K562 (cell line): ENCODE results near the gene ZSCAN22. TPM values are rescaled to one million over a fixed set of nuclear protein-coding genes. Genes with fewer than 3 reads are reported as not detected.
A peak's percentile ranks its signal among the peaks of the same experiment; 100 is the strongest.

Experiments used
- ATAC-seq: fragments of 200-7000 bp; cut with Tn5 transposase; 3 replicates; pipeline ENCODE4 v1.9.1; 2020; ENCODE audit warnings: moderate library complexity
- BruUV-seq: library from RNA; stranded (reverse); fragments of 400-500 nt; replicated peaks from 2 replicates; lab custom pipeline; 2021; lab: Mats Ljungman, UMichigan
- CTCF ChIA-PET: fragments of 300-600 bp; formaldehyde crosslinking; extraction: SDS; loops from one replicate; lab custom pipeline; 2021; ENCODE audit warnings: low intra/inter-chr PET ratio; lab: Yijun Ruan, JAX
- POLR2A ChIA-PET: fragments of 300-600, 350-650 bp; sonication (Branson Sonifier 250); formaldehyde crosslinking; extraction: SDS; loops from one replicate; lab custom pipeline; 2021; ENCODE audit warnings: antibody characterized with exemption, inconsistent platforms; lab: Yijun Ruan, JAX
- DNase-seq, 4 experiments: peaks; one replicate each; pipeline versions ENCODE4 v3.0.0 to v3.0.0-alpha.2; 2011 to 2018; ENCODE audit warnings: low spot score in 3 of 4, mixed read lengths in 3 of 4; ENCODE audit errors: extremely low read depth in 1 of 4
- FAIRE-seq: peaks from 2 replicates; lab custom pipeline; 2011; peaks lifted over from hg19 to GRCh38; lab: Jason Lieb, UNC
- H2AFZ ChIP-seq: 2 replicates; pipeline ENCODE4 v1.6.0; 2011; ENCODE audit warnings: low read depth, low read length, control low read depth, inconsistent platforms
- H3K27ac ChIP-seq: fragments of 200-600 bp; 3 replicates; pipeline ENCODE4 v1.8.0; 2011; ENCODE audit warnings: low read depth, mild to moderate bottlenecking, control low read depth, inconsistent platforms, low read length, moderate library complexity, mixed read lengths; ENCODE audit errors: extremely low read depth
- H3K27me3 ChIP-seq, 2 experiments: fragments of 300-600 bp in 1 of 2; 2 replicates in 1 of 2; 3 replicates in 1 of 2; pipeline versions ENCODE4 v1.6.0 to v1.8.0; 2011; ENCODE audit warnings: inconsistent platforms in 2 of 2, low read length in 2 of 2, mild to moderate bottlenecking in 1 of 2, mixed read lengths in 1 of 2, moderate library complexity in 1 of 2; ENCODE audit not compliant: control insufficient read depth in 2 of 2, insufficient read depth in 2 of 2
- H3K36me3 ChIP-seq: fragments of 300-600 bp; 3 replicates; pipeline ENCODE4 v1.8.0; 2011; ENCODE audit warnings: mild to moderate bottlenecking, low read length, inconsistent platforms; ENCODE audit not compliant: control insufficient read depth, insufficient read depth
- H3K4me1 ChIP-seq, 2 experiments: fragments of 200-600 bp in 1 of 2; replicated peaks in 1 of 2; 2 replicates in 1 of 2; 3 replicates in 1 of 2; pipeline versions ENCODE4 v1.5.1 to v1.8.0; 2011; ENCODE audit warnings: inconsistent platforms in 2 of 2, low read length in 2 of 2, mild to moderate bottlenecking in 1 of 2, mixed read lengths in 1 of 2, moderate library complexity in 1 of 2; ENCODE audit not compliant: control insufficient read depth in 2 of 2, insufficient read depth in 2 of 2
- H3K4me2 ChIP-seq: 2 replicates; pipeline ENCODE4 v1.6.1; 2011; ENCODE audit warnings: low read length, control low read depth, inconsistent platforms, mixed read lengths; ENCODE audit not compliant: insufficient read depth
- H3K4me3 ChIP-seq: fragments of 200-600 bp; sonication (generic), shearing (Covaris generic); 2 replicates; pipeline ENCODE4 v1.5.1; 2016; ENCODE audit warnings: control low read depth, inconsistent platforms
- H3K79me2 ChIP-seq: fragments of 200-600 bp; 3 replicates; pipeline ENCODE4 v1.8.0; 2011; ENCODE audit warnings: low read length, inconsistent platforms; ENCODE audit not compliant: control insufficient read depth, insufficient read depth
- H3K9ac ChIP-seq, 2 experiments: 2 replicates each; pipeline versions ENCODE4 v1.6.0 to v1.6.1; 2011; ENCODE audit warnings: low read depth in 2 of 2, low read length in 2 of 2, control low read depth in 1 of 2, inconsistent platforms in 1 of 2, mild to moderate bottlenecking in 1 of 2, mixed read lengths in 1 of 2; ENCODE audit not compliant: insufficient read depth in 1 of 2
- H3K9me1 ChIP-seq: one replicate; pipeline ENCODE4 v1.6.0; 2011; ENCODE audit warnings: inconsistent platforms, mild to moderate bottlenecking, low read length, moderate library complexity; ENCODE audit not compliant: control insufficient read depth, insufficient read depth
- H3K9me3 ChIP-seq: replicated peaks from 2 replicates; pipeline ENCODE4 v1.5.1; 2011; ENCODE audit warnings: low read depth, low read length, inconsistent platforms; ENCODE audit not compliant: control insufficient read depth, insufficient read depth
- H4K20me1 ChIP-seq: replicated peaks from 2 replicates; pipeline ENCODE4 v1.6.1; 2011; ENCODE audit warnings: low read length, inconsistent platforms, mixed read lengths; ENCODE audit not compliant: control insufficient read depth, insufficient read depth
- C11orf30 ChIP-seq: fragments of 450-650 bp; IDR thresholded peaks from 2 replicates; pipeline ENCODE4 v1.6.1; 2016; ENCODE audit warnings: low read depth, mild to moderate bottlenecking
- CBX5 ChIP-seq: IDR thresholded peaks from 2 replicates; pipeline ENCODE4 v1.6.1; 2014; ENCODE audit warnings: low read depth, borderline replicate concordance
- CREBBP ChIP-seq: IDR thresholded peaks from one replicate; pipeline ENCODE4 v1.6.1; 2012; ENCODE audit warnings: low read depth, mild to moderate bottlenecking, control low read depth, inconsistent platforms, low read length
- ETV6 ChIP-seq, 3 experiments: fragments of 150-350 bp in 1 of 3; sonication (generic) in 1 of 3; formaldehyde crosslinking in 1 of 3; IDR thresholded peaks; 2 replicates each; pipeline versions ENCODE4 v1.6.1 to v1.8.0; 2014 to 2022; ENCODE audit warnings: borderline replicate concordance in 2 of 3, low read depth in 2 of 3, antibody characterized with exemption in 1 of 3, low read length in 1 of 3, mild to moderate bottlenecking in 1 of 3, missing genetic modification reagents in 1 of 3
- EZH2 ChIP-seq: IDR thresholded peaks from 2 replicates; pipeline ENCODE4 v1.6.1; 2012; ENCODE audit warnings: low read depth, mild to moderate bottlenecking, inconsistent platforms, low read length, borderline replicate concordance
- KDM4B ChIP-seq, 2 experiments: fragments of 450-650 bp in 1 of 2; sonication (generic) in 1 of 2; IDR thresholded peaks; 2 replicates each; pipeline ENCODE4 v1.6.1; 2016 to 2017; ENCODE audit warnings: borderline replicate concordance in 2 of 2, antibody characterized with exemption in 1 of 2, low read depth in 1 of 2, mild to moderate bottlenecking in 1 of 2
- PHF21A ChIP-seq: fragments of 450-650 bp; IDR thresholded peaks from 2 replicates; pipeline ENCODE4 v1.6.1; 2017; ENCODE audit warnings: low read depth, borderline replicate concordance
- RFX1 ChIP-seq: fragments of 450-650 bp; IDR thresholded peaks from 2 replicates; pipeline ENCODE4 v1.6.1; 2016; ENCODE audit warnings: mild to moderate bottlenecking, moderate library complexity
- SIN3B ChIP-seq: fragments of 450-650 bp; IDR thresholded peaks from 2 replicates; pipeline ENCODE4 v1.6.1; 2017; ENCODE audit warnings: low read depth, mild to moderate bottlenecking, moderate library complexity
- TCF7 ChIP-seq: sonication (generic); IDR thresholded peaks from 2 replicates; pipeline ENCODE4 v1.6.1; 2016; ENCODE audit warnings: antibody characterized with exemption, borderline replicate concordance
- ZBTB1 ChIP-seq: sonication (generic); formaldehyde crosslinking; IDR thresholded peaks from 2 replicates; pipeline ENCODE4 v1.8.1; 2023; ENCODE audit warnings: missing genetic modification reagents, low read depth, mild to moderate bottlenecking, borderline replicate concordance
- ZNF239 ChIP-seq: fragments of 250-450 bp; sonication (Bioruptor Pico); IDR thresholded peaks from 2 replicates; pipeline ENCODE4 v1.4.0; 2020; ENCODE audit warnings: mild to moderate bottlenecking
- ZNF24 ChIP-seq: fragments of 450-650 bp; IDR thresholded peaks from 2 replicates; pipeline ENCODE4 v1.6.1; 2016
- ZNF707 ChIP-seq: fragments of 250-450 bp; sonication (Bioruptor Pico); conservative IDR thresholded peaks from 2 replicates; pipeline ENCODE4 v1.8.0; 2022; ENCODE audit warnings: inconsistent platforms, mild to moderate bottlenecking, moderate library complexity
- ZSCAN29 ChIP-seq: fragments of 450-650 bp; IDR thresholded peaks from 2 replicates; pipeline ENCODE4 v1.6.1; 2017
- WGBS: fragments of 100-300 bp; shearing (Covaris generic); methylation state at CpG from one replicate; pipeline ENCODE4 v1.1.6; 2016; ENCODE audit warnings: low coverage, mixed read lengths; ENCODE audit not compliant: insufficient coverage; ENCODE audit errors: missing lambda C conversion rate; 5-methylcytosine and 5-hydroxymethylcytosine counted together
- in situ Hi-C: fragments of 300-500 bp; cut with MboI; formaldehyde crosslinking; loops from 4 replicates; pipeline ENCODE4 v1.15.0; 2018; ENCODE audit warnings: inconsistent platforms, mixed read lengths
- intact Hi-C: fragments of 100-400 bp; cut with micrococcal nuclease; formaldehyde crosslinking; loops from 2 replicates; pipeline ENCODE4 v1.14.2; 2022
- polyA plus RNA-seq, 8 experiments: library from polyadenylated mRNA; depleted of rRNA in 4 of 8; stranded (reverse) in 5 of 8; unstranded in 3 of 8; fragments of >200 nt; fragmentation: Nextera tagmentation in 2 of 8; fragmentation: Illumina TruSeq in 1 of 8; extraction: Ambion mirVana in 2 of 8; extraction: Trizol in 1 of 8; gene quantifications; 2 replicates each; pipeline versions ENCODE4 v1.2.1 to v1.2.3, GENCODE V29; 2011 to 2014; ENCODE audit warnings: inconsistent platforms in 1 of 8, missing spikeins in 1 of 8
- total RNA-seq, 7 experiments: library from RNA; depleted of rRNA in 6 of 7; stranded (reverse); fragments of >200 nt in 6 of 7; fragmentation: Illumina TruSeq in 2 of 7; extraction: Trizol in 2 of 7; gene quantifications; 2 replicates each; pipeline versions ENCODE4 v1.2.1 to v1.2.3, GENCODE V29; 2011 to 2021; ENCODE audit warnings: low replicate concordance in 1 of 7
- TF ChIP-seq, protein P1 (sequence below): fragments of 450-650 bp; IDR thresholded peaks from 2 replicates; pipeline ENCODE4 v1.6.1; 2017; ENCODE audit warnings: antibody characterized with exemption, mild to moderate bottlenecking

The ZSCAN22 gene
- total and polyA plus RNA-seq, 9 of the 15 experiments (the other 6 are each of a cell fraction or from before 2014, with no cell fraction given) = 0.98 to 5.3 (median 3.0) TPM

GRCh38 chr19:58304748-58305064 is 22.1 kb upstream of the ZSCAN22 start (continued):
- TF ChIP-seq ZNF707 (CRISPR knock-in tag) = no peak
- TF ChIP-seq CBX5 = no peak
- TF ChIP-seq ZNF239 (CRISPR knock-in tag) = no peak
- TF ChIP-seq KDM4B (IDR thresholded peaks at IDR 0.05; ENCODE audit: borderline replicate concordance in 2 of 2, low read depth in 1 of 2) = no peak
- TF ChIP-seq ZNF24 = no peak
- 0 out of 2 replicates have a peak, but pooled peaks have one; percentile 13 for TF ChIP-seq RFX1
- TF ChIP-seq, all 486 proteins: peak for 6

DNA sequence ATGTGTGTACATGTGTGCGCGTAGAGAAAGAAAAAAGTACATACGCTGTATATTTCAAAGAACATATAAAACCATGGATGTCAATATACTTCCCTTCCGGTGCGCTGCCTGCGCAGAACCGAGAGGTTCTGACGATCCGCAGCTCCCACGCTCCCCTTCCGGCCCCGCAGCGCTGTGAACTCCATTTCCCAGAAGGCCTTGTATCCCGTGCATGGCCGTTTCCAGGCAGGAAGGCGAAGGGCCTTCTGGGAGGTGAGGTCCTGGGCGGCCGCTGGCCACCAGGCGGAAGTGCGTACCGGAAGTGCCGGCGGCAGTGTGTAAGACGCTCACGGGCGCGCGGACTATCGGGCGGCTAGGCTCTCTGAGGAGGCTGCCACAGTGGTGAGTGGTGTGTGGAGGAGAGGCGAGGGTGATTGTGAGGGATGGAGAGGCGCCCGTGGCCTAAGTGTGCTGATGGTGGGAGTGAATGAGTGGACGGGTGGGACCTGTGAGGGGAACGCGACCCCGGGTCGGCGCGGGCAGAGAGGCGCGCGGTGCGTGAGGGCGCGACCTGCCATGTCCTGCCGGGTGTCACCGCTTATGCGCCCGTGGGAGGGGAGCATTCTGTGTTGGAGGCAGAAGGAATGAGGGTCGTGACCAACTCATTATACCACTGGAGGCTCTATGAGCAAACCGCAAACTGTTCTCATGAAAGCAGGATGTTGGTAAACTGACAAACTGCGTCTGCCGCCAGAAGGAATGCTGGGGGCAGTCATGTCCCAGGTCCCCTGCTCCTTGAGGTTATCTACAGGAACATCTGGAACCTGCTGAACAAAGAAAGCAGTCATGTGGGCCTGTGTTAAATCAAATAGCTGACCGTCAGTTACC is 21.5 kb upstream of the ZSCAN22 start, which contains the start of gene ERVK3-1:
Gene ERVK3-1, plus strand, starts transcription at position 313 of the 867 bp plus-strand sequence. CDS start 6,792 bp downstream, outside the sequence.
- ChIA-PET POLR2A (interaction anchor here (0.6 to 4.2 kb wide), 8 partner anchors 8 to 270 kb away, joined by 3 to 27 read pairs (median 4); partner anchors contain the start of genes ZNF8 and ZSCAN22), CTCF (no interaction called here)
- peak within 1 kb of the TSS; percentile 91 to 96 for H3K9ac ChIP-seq
- H2AFZ ChIP-seq = peak within 1 kb of the TSS; percentile 96
- H3K9me3 ChIP-seq = peaks cover 3% of the 10 kb centered on the region
- BruUV-seq = no TSS peak
- peak within 1 kb of the TSS; percentile 98 for H3K27ac ChIP-seq
- no peaks in the 10 kb centered on the region for H3K27me3 ChIP-seq
- H3K4me3 ChIP-seq = peak within 1 kb of the TSS; percentile 98
- peaks cover 61% of the 10 kb centered on the region for H3K36me3 ChIP-seq
- H4K20me1 ChIP-seq = no peaks in the 10 kb centered on the region
- intact Hi-C loops = loop anchor here (1.0 to 2.0 kb wide), 3 partner anchors 21 to 58 kb away; partner anchors contain the start of genes ZNF497, ZNF8 and ZSCAN22
- FAIRE-seq (peak; percentile 97), ATAC-seq (peak; percentile 98), DNase-seq (peak; percentile 90 to 99 (median 92))
- H3K4me2 ChIP-seq = peak within 1 kb of the TSS; percentile 99
- 1% methylated on average over 49 of the region's 55 CpGs for WGBS
- in situ Hi-C loops = no loop called here
- H3K4me1 ChIP-seq = peaks cover 7 to 15% of the 10 kb centered on the region in 2 experiments; a peak in 4 of 5 replicates
- H3K79me2 ChIP-seq = peaks cover 40% of the 10 kb centered on the region
- H3K9me1 ChIP-seq = no peaks in the 10 kb centered on the region
- TF ChIP-seq ETV6 (IDR thresholded peaks at IDR 0.05; ENCODE audit: borderline replicate concordance in 1 of 2, low read depth in 2 of 2, low read length in 1 of 2) = peak; percentile 79 to 83; a peak in 3 of 4 replicates
- 0 out of 2 replicates have a peak, but pooled peaks have one; percentile 9 for TF ChIP-seq ETV6 (CRISPR knock-in tag; IDR thresholded peaks at IDR 0.05; ENCODE audit: borderline replicate concordance)
- TF ChIP-seq SIN3B = peak; percentile 83
- TF ChIP-seq, protein P1, sequence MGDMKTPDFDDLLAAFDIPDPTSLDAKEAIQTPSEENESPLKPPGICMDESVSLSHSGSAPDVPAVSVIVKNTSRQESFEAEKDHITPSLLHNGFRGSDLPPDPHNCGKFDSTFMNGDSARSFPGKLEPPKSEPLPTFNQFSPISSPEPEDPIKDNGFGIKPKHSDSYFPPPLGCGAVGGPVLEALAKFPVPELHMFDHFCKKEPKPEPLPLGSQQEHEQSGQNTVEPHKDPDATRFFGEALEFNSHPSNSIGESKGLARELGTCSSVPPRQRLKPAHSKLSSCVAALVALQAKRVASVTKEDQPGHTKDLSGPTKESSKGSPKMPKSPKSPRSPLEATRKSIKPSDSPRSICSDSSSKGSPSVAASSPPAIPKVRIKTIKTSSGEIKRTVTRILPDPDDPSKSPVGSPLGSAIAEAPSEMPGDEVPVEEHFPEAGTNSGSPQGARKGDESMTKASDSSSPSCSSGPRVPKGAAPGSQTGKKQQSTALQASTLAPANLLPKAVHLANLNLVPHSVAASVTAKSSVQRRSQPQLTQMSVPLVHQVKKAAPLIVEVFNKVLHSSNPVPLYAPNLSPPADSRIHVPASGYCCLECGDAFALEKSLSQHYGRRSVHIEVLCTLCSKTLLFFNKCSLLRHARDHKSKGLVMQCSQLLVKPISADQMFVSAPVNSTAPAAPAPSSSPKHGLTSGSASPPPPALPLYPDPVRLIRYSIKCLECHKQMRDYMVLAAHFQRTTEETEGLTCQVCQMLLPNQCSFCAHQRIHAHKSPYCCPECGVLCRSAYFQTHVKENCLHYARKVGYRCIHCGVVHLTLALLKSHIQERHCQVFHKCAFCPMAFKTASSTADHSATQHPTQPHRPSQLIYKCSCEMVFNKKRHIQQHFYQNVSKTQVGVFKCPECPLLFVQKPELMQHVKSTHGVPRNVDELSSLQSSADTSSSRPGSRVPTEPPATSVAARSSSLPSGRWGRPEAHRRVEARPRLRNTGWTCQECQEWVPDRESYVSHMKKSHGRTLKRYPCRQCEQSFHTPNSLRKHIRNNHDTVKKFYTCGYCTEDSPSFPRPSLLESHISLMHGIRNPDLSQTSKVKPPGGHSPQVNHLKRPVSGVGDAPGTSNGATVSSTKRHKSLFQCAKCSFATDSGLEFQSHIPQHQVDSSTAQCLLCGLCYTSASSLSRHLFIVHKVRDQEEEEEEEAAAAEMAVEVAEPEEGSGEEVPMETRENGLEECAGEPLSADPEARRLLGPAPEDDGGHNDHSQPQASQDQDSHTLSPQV = peak; percentile 86
- TF ChIP-seq EZH2 = no peak
- no peak for TF ChIP-seq CREBBP
- TF ChIP-seq PHF21A = peak; percentile 64; the same call in 1 of the 2 replicates
- TF ChIP-seq ZSCAN29 = no peak
- TF ChIP-seq C11orf30 = peak; percentile 85
- TF ChIP-seq TCF7 = 0 out of 2 replicates have a peak, but pooled peaks have one; percentile 40
- no peak; the same call in 1 of the 2 replicates for TF ChIP-seq ZBTB1 (CRISPR knock-in tag)
